ENCODE measurements around the gene BCL2L13. TPM values are rescaled to one million over a fixed set of nuclear protein-coding genes. Genes with fewer than 3 reads are reported as not detected.
A peak's percentile ranks its signal among the peaks of the same experiment; 100 is the strongest.

The BCL2L13 gene
- polyA plus RNA-seq, 3 donors: 20.2 to 67.8 (median 53.0) TPM

DNA sequence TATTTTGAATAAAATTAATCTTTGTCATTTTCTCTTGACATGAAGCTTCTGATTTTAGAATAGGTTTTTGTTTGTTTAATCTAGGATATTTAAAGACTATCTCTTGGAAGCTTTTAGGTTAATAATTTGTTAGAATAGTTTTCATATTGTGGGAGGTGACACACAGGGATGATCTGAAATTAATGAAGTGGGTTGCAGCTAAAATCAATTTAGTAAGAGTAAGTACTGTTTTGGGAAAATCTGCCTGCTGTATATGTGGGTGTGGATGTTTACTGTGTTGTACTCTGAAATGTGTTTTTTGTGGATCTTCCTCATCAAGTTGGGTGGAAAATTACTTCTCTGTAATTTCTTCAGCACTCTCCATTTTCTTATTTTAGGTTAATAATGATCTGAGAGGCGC, 68.4 kb downstream of the BCL2L13 start:
- Histone ChIP-seq H3K4me2 (replicated peaks; ENCODE audit: extremely low read depth, low read length, poor library complexity, severe bottlenecking) (peak overlapping the region; percentile 69), H2AFZ (ENCODE audit: insufficient read depth, low read depth, low read length, poor library complexity, severe bottlenecking) (peak overlapping the region; percentile 66), H4K20me1 (ENCODE audit: insufficient read depth, low read length) (no peaks in the 10 kb centered on the region), H3K9ac (ENCODE audit: insufficient read depth, low read length, poor library complexity, severe bottlenecking) (peak overlapping the region; percentile 44), H3K9me3 (replicated peaks in 1 of 2; ENCODE audit: control insufficient read depth in 1 of 2, insufficient read depth in 1 of 2, low read length in 2 of 2) (no peaks in the 10 kb centered on the region), H3K27me3 (ENCODE audit: control insufficient read depth in 2 of 2, insufficient read depth in 2 of 2, low read length in 2 of 2) (no peaks in the 10 kb centered on the region), H3K36me3 (replicated peaks in 1 of 2; ENCODE audit: control insufficient read depth in 1 of 2, insufficient read depth in 2 of 2, low read length in 2 of 2) (peaks cover 21 to 39% of the 10 kb centered on the region in 2 donors), H3K4me3 (replicated peaks in 1 of 3; ENCODE audit: low read depth in 2 of 3, low read length in 3 of 3) (peak overlapping the region; percentile 23 to 71 (median 55)), H3K27ac (ENCODE audit: low read depth in 1 of 2, low read length in 2 of 2) (peak overlapping the region; percentile 82 to 83), H3K79me2 (ENCODE audit: insufficient read depth, low read length) (peaks cover 27% of the 10 kb centered on the region), H3K4me1 (ENCODE audit: control insufficient read depth in 1 of 2, insufficient read depth in 2 of 2, low read length in 2 of 2) (peaks cover 23 to 25% of the 10 kb centered on the region in 2 donors)
- no peak for DNase-seq
- intact Hi-C loops (cut with micrococcal nuclease): loop anchor here (5.0 kb wide), 1 partner anchor 70 kb away; the partner anchor contains the start of gene BCL2L13 (in 2 of the 2)
- Mint-ChIP-seq H3K36me3 (peaks cover 22 to 41% of the 10 kb centered on the region in 2 donors), H3K4me1 (peaks cover 30% of the 10 kb centered on the region), H3K4me3 (peak overlapping the region; percentile 79 to 92), H3K27me3 (ENCODE audit: low read depth in 3 of 3) (no peaks in the 10 kb centered on the region), H3K9me3 (no peaks in the 10 kb centered on the region), H3K27ac (peak overlapping the region; percentile 93 to 98 (median 95))
- TF ChIP-seq, protein P1, sequence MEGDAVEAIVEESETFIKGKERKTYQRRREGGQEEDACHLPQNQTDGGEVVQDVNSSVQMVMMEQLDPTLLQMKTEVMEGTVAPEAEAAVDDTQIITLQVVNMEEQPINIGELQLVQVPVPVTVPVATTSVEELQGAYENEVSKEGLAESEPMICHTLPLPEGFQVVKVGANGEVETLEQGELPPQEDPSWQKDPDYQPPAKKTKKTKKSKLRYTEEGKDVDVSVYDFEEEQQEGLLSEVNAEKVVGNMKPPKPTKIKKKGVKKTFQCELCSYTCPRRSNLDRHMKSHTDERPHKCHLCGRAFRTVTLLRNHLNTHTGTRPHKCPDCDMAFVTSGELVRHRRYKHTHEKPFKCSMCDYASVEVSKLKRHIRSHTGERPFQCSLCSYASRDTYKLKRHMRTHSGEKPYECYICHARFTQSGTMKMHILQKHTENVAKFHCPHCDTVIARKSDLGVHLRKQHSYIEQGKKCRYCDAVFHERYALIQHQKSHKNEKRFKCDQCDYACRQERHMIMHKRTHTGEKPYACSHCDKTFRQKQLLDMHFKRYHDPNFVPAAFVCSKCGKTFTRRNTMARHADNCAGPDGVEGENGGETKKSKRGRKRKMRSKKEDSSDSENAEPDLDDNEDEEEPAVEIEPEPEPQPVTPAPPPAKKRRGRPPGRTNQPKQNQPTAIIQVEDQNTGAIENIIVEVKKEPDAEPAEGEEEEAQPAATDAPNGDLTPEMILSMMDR (IDR thresholded peaks at IDR 0.05): no peak
- WGBS (ENCODE audit: insufficient coverage): no CpG with 5 or more reads among the region's 1 CpG

DNA sequence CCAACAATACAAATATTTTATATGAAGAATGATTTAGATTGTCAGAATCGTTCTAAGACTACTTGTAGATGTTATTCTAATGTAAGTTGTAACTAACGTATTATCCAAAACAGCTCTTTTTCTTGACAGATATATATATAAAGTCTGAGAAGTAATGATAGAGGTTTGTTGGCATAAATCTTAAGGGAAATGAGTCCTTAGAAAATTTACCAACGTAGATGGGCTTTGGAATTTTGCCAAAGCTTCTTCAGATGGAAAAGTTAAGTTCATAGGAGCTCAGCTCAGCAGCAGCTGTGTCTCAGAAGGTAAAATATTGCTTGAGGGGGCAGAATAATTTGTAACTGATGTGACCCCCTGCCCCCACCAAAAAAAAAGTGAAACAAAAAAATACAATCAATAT, 69.0 kb downstream of the BCL2L13 start:
- peak overlapping the region in 1 of 2 donors; percentile 83 for H3K27ac ChIP-seq (ENCODE audit: low read depth in 1 of 2, low read length in 2 of 2)
- peak overlapping the region in 4 of 7 donors; percentile 31 to 98 (median 96) for H3K27ac Mint-ChIP-seq
- H3K4me3 Mint-ChIP-seq: no peak overlapping the region
- H3K4me1 ChIP-seq (ENCODE audit: control insufficient read depth in 1 of 2, insufficient read depth in 2 of 2, low read length in 2 of 2): peaks cover 23 to 25% of the 10 kb centered on the region in 2 donors
- DNase-seq: no peak
- TF ChIP-seq, protein P1 (IDR thresholded peaks at IDR 0.05): no peak
- WGBS (ENCODE audit: insufficient coverage): 0% methylated on average over 1 of the region's 3 CpGs
- no peaks in the 10 kb centered on the region for H3K27me3 Mint-ChIP-seq (ENCODE audit: low read depth in 3 of 3)
- H3K9me3 Mint-ChIP-seq: no peaks in the 10 kb centered on the region
- no peak overlapping the region for H3K9ac ChIP-seq (ENCODE audit: insufficient read depth, low read length, poor library complexity, severe bottlenecking)
- H3K4me3 ChIP-seq (replicated peaks in 1 of 3; ENCODE audit: low read depth in 2 of 3, low read length in 3 of 3): peak overlapping the region in 1 of 3 experiments; percentile 71
- H2AFZ ChIP-seq (ENCODE audit: insufficient read depth, low read depth, low read length, poor library complexity, severe bottlenecking): no peak overlapping the region
- no peaks in the 10 kb centered on the region for H3K27me3 ChIP-seq (ENCODE audit: control insufficient read depth in 2 of 2, insufficient read depth in 2 of 2, low read length in 2 of 2)
- H3K79me2 ChIP-seq (ENCODE audit: insufficient read depth, low read length): peaks cover 27% of the 10 kb centered on the region
- H3K4me2 ChIP-seq (replicated peaks; ENCODE audit: extremely low read depth, low read length, poor library complexity, severe bottlenecking): peak overlapping the region; percentile 69
- H3K9me3 ChIP-seq (replicated peaks in 1 of 2; ENCODE audit: control insufficient read depth in 1 of 2, insufficient read depth in 1 of 2, low read length in 2 of 2): no peaks in the 10 kb centered on the region
- peaks cover 24 to 44% of the 10 kb centered on the region in 2 donors for H3K36me3 Mint-ChIP-seq
- intact Hi-C loops (cut with micrococcal nuclease): loop anchor here (5.0 kb wide), 1 partner anchor 70 kb away; the partner anchor contains the start of gene BCL2L13 (in 2 of the 2)
- no peaks in the 10 kb centered on the region for H4K20me1 ChIP-seq (ENCODE audit: insufficient read depth, low read length)
- peaks cover 22 to 38% of the 10 kb centered on the region in 2 donors for H3K36me3 ChIP-seq (replicated peaks in 1 of 2; ENCODE audit: control insufficient read depth in 1 of 2, insufficient read depth in 2 of 2, low read length in 2 of 2)
- H3K4me1 Mint-ChIP-seq: peaks cover 30% of the 10 kb centered on the region

All from CD14-positive monocyte (primary cell).